GM12878 (cell line): ENCODE results near the gene ARHGAP6. TPM values are rescaled to one million over a fixed set of nuclear protein-coding genes. Genes with fewer than 3 reads are reported as not detected.

Source experiments
- ATAC-seq: fragments of 200-7000 bp; cut with Tn5 transposase; 3 replicates; pipeline ENCODE4 v1.9.1; 2020; ENCODE audit warnings: mild to moderate bottlenecking, moderate library complexity
- BruUV-seq: library from RNA; stranded (reverse); fragments of 400-500 nt; replicated peaks from 2 replicates; lab custom pipeline; 2021; lab: Mats Ljungman, UMichigan
- CTCF ChIA-PET: fragments of 300-600 bp; sonication (Branson Sonifier 250); formaldehyde crosslinking; extraction: SDS; loops from one replicate; lab custom pipeline; 2021; ENCODE audit warnings: inconsistent platforms; lab: Yijun Ruan, JAX
- POLR2A ChIA-PET: fragments of 350-600 bp; formaldehyde crosslinking; extraction: SDS; loops from one replicate; lab custom pipeline; 2021; ENCODE audit warnings: inconsistent platforms; lab: Charles Lee
- RAD21 ChIA-PET: fragments of 300-600 bp; sonication (Branson Sonifier 250); formaldehyde crosslinking; loops from one replicate; lab custom pipeline; 2023; ENCODE audit warnings: antibody characterized with exemption; ENCODE audit not compliant: unreplicated experiment; lab: Charles Lee
- SMC1A ChIA-PET: fragments of 300-600 bp; sonication (Branson Sonifier 250); formaldehyde crosslinking; loops from one replicate; lab custom pipeline; 2023; ENCODE audit not compliant: unreplicated experiment, uncharacterized antibody; lab: Charles Lee
- DNase-seq: peaks from one replicate; pipeline ENCODE4 v3.0.0-alpha.2; 2011; ENCODE audit warnings: low read depth, low spot score
- FAIRE-seq: peaks from 3 replicates; lab custom pipeline; 2011; peaks lifted over from hg19 to GRCh38; lab: Jason Lieb, UNC
- H2AFZ ChIP-seq: 2 replicates; pipeline ENCODE4 v1.6.0; 2011; ENCODE audit warnings: low read depth, low read length, control low read depth; ENCODE audit not compliant: control insufficient read depth
- H3K27ac ChIP-seq: 2 replicates; pipeline ENCODE4 v1.5.1; 2011; ENCODE audit warnings: control low read depth; ENCODE audit not compliant: control insufficient read depth, insufficient read depth
- H3K27me3 ChIP-seq, 2 experiments: replicated peaks in 1 of 2; 2 replicates each; pipeline versions ENCODE4 v1.6.0 to v1.6.1; 2011; ENCODE audit warnings: low read length in 1 of 2; ENCODE audit not compliant: control insufficient read depth in 2 of 2, insufficient read depth in 2 of 2
- H3K36me3 ChIP-seq, 2 experiments: 2 replicates each; pipeline ENCODE4 v1.5.1; 2011; ENCODE audit warnings: low read length in 1 of 2; ENCODE audit not compliant: control insufficient read depth in 2 of 2, insufficient read depth in 2 of 2
- H3K4me1 ChIP-seq: 2 replicates; pipeline ENCODE4 v1.6.1; 2011; ENCODE audit warnings: mild to moderate bottlenecking, low read length, moderate library complexity, mixed read lengths; ENCODE audit not compliant: control insufficient read depth, insufficient read depth
- H3K4me2 ChIP-seq: 2 replicates; pipeline ENCODE4 v1.6.0; 2011; ENCODE audit warnings: control low read depth; ENCODE audit not compliant: control insufficient read depth, insufficient read depth
- H3K4me3 ChIP-seq: fragments of 200-600 bp; sonication (generic); 2 replicates; pipeline ENCODE4 v1.5.1; 2016
- H3K79me2 ChIP-seq: 2 replicates; pipeline ENCODE4 v1.6.0; 2011; ENCODE audit warnings: low read length; ENCODE audit not compliant: control insufficient read depth, insufficient read depth
- H3K9ac ChIP-seq: 2 replicates; pipeline ENCODE4 v1.8.0; 2011; ENCODE audit warnings: low read length, control low read depth, mixed read lengths; ENCODE audit not compliant: control insufficient read depth, insufficient read depth
- H3K9me3 ChIP-seq: replicated peaks from 3 replicates; pipeline ENCODE4 v1.5.1; 2011; ENCODE audit warnings: mild to moderate bottlenecking, low read length; ENCODE audit not compliant: control insufficient read depth, insufficient read depth
- H4K20me1 ChIP-seq: 2 replicates; pipeline ENCODE4 v1.6.0; 2011; ENCODE audit not compliant: control insufficient read depth, insufficient read depth
- ASH2L ChIP-seq: fragments of 300-600, 200-600 bp; sonication (generic); IDR thresholded peaks from 2 replicates; pipeline ENCODE4 v1.6.1; 2017; ENCODE audit warnings: low read depth, mild to moderate bottlenecking, borderline replicate concordance
- CBX3 ChIP-seq: fragments of 200-600 bp; sonication (generic); IDR thresholded peaks from 2 replicates; pipeline ENCODE4 v1.6.1; 2016; ENCODE audit warnings: low read depth, borderline replicate concordance
- E2F8 ChIP-seq: fragments of 450-650 bp; IDR thresholded peaks from 2 replicates; pipeline ENCODE4 v1.6.1; 2018; ENCODE audit warnings: mild to moderate bottlenecking, low read depth, moderate library complexity; ENCODE audit not compliant: partially characterized antibody
- EP300 ChIP-seq, 2 experiments: fragments of 150-350 bp in 1 of 2; IDR thresholded peaks; 2 replicates each; pipeline ENCODE4 v1.6.1; 2011 to 2012; ENCODE audit warnings: low read depth in 2 of 2, low read length in 2 of 2, borderline replicate concordance in 1 of 2, improper control_type of control experiment in 1 of 2, inconsistent platforms in 1 of 2; ENCODE audit not compliant: control insufficient read depth in 1 of 2
- IKZF2 ChIP-seq, 2 experiments: fragments of 450-650 bp; IDR thresholded peaks; 2 replicates each; pipeline ENCODE4 v1.6.1; 2017; ENCODE audit warnings: mild to moderate bottlenecking in 2 of 2, moderate library complexity in 2 of 2
- MYC ChIP-seq: IDR thresholded peaks from 2 replicates; pipeline ENCODE4 v1.6.1; 2011; ENCODE audit warnings: mild to moderate bottlenecking, low read length, moderate library complexity, inconsistent platforms; ENCODE audit not compliant: insufficient read depth, insufficient replicate concordance, insufficient read length, severe bottlenecking
- RBBP5 ChIP-seq: fragments of 200-600 bp; sonication (generic); conservative IDR thresholded peaks from 2 replicates; pipeline ENCODE4 v1.6.1; 2016
- SKIL ChIP-seq: fragments of 450-650 bp; IDR thresholded peaks from 2 replicates; pipeline ENCODE4 v1.6.1; 2017; ENCODE audit warnings: mild to moderate bottlenecking, low read depth, inconsistent platforms; ENCODE audit not compliant: poor library complexity, severe bottlenecking
- YBX1 ChIP-seq: fragments of 450-650 bp; IDR thresholded peaks from 2 replicates; pipeline ENCODE4 v1.6.1; 2016; ENCODE audit warnings: antibody characterized with exemption
- WGBS: methylation state at CpG from one replicate; pipeline ENCODE4 v1.1.6; 2016; ENCODE audit warnings: low lambda C conversion rate; ENCODE audit not compliant: insufficient replicate concordance, insufficient coverage; ENCODE audit errors: missing lambda C conversion rate; 5-methylcytosine and 5-hydroxymethylcytosine counted together
- in situ Hi-C: fragments of 300-500 bp; cut with MboI; formaldehyde crosslinking; loops from 9 replicates; pipeline ENCODE4 v1.14.3; 2018; ENCODE audit warnings: mixed read lengths
- intact Hi-C: fragments of 100-400 bp; cut with micrococcal nuclease; formaldehyde crosslinking; loops from one replicate; pipeline ENCODE4 v1.14.2; 2022; ENCODE audit not compliant: unreplicated experiment
- polyA plus RNA-seq, 11 experiments: library from polyadenylated mRNA; depleted of rRNA in 4 of 11; unstranded in 6 of 11; stranded (reverse) in 5 of 11; fragments of >200 nt; fragmentation: Nextera tagmentation in 4 of 11; fragmentation: Illumina TruSeq in 1 of 11; extraction: Ambion mirVana in 4 of 11; extraction: Trizol in 1 of 11; gene quantifications; 1 replicate in 1 of 11; 2 replicates in 10 of 11; pipeline versions ENCODE4 v1.2.1 to v1.2.3, GENCODE V29; 2011 to 2016; ENCODE audit warnings: inconsistent platforms in 2 of 11, missing spikeins in 2 of 11, low read depth in 1 of 11
- total RNA-seq, 4 experiments: library from RNA; depleted of rRNA in 3 of 4; stranded (reverse); fragments of >200 nt in 3 of 4; fragmentation: Illumina TruSeq in 1 of 4; extraction: Trizol in 1 of 4; gene quantifications; 2 replicates each; pipeline versions ENCODE4 v1.2.1 to v1.2.3, GENCODE V29; 2013 to 2021
- TF ChIP-seq, protein P1 (sequence below): fragments of 450-650 bp; IDR thresholded peaks from 2 replicates; pipeline ENCODE4 v1.6.1; 2017; ENCODE audit warnings: mild to moderate bottlenecking, moderate library complexity
- TF ChIP-seq, protein P2 (sequence below): fragments of 450-650 bp; IDR thresholded peaks from 2 replicates; pipeline ENCODE4 v1.6.1; 2017; ENCODE audit warnings: borderline replicate concordance

The ARHGAP6 gene
- total and polyA plus RNA-seq, 10 of the 15 experiments (the other 5 are each of a cell fraction or from before 2014, with no cell fraction given) = 0.20 to 1.8 (median 0.76) TPM

- ATAC-seq (no peak), DNase-seq (no peak), FAIRE-seq (no peak)
- POLR2A ChIA-PET = no interaction called here
- CTCF ChIA-PET = no interaction called here
- H3K9ac ChIP-seq = no peak overlapping the region
- H3K9me3 ChIP-seq = no peaks in the 10 kb centered on the region
- RAD21 ChIA-PET = no interaction called here
- WGBS = 17% methylated on average over 5 of the region's 5 CpGs
- H3K36me3 ChIP-seq = no peaks in the 10 kb centered on the region
- no peaks in the 10 kb centered on the region for H3K27me3 ChIP-seq
- H3K27ac ChIP-seq = no peak overlapping the region
- no peaks in the 10 kb centered on the region for H3K4me1 ChIP-seq
- H3K79me2 ChIP-seq = no peaks in the 10 kb centered on the region
- no peak overlapping the region for H3K4me3 ChIP-seq
- no peak overlapping the region for H3K4me2 ChIP-seq
- in situ Hi-C loops (no loop called here), intact Hi-C loops (loop anchor here (5.0 kb wide), 1 partner anchor 117 kb away; no protein-coding TSS in a partner anchor)
- no TSS peak for BruUV-seq
- SMC1A ChIA-PET = no interaction called here
- no peak overlapping the region for H2AFZ ChIP-seq
- no peaks in the 10 kb centered on the region for H4K20me1 ChIP-seq
- TF ChIP-seq ASH2L = no peak
- no peak for TF ChIP-seq CBX3
- TF ChIP-seq SKIL = no peak
- TF ChIP-seq YBX1 = no peak
- TF ChIP-seq E2F8 = no peak
- TF ChIP-seq, protein P1, sequence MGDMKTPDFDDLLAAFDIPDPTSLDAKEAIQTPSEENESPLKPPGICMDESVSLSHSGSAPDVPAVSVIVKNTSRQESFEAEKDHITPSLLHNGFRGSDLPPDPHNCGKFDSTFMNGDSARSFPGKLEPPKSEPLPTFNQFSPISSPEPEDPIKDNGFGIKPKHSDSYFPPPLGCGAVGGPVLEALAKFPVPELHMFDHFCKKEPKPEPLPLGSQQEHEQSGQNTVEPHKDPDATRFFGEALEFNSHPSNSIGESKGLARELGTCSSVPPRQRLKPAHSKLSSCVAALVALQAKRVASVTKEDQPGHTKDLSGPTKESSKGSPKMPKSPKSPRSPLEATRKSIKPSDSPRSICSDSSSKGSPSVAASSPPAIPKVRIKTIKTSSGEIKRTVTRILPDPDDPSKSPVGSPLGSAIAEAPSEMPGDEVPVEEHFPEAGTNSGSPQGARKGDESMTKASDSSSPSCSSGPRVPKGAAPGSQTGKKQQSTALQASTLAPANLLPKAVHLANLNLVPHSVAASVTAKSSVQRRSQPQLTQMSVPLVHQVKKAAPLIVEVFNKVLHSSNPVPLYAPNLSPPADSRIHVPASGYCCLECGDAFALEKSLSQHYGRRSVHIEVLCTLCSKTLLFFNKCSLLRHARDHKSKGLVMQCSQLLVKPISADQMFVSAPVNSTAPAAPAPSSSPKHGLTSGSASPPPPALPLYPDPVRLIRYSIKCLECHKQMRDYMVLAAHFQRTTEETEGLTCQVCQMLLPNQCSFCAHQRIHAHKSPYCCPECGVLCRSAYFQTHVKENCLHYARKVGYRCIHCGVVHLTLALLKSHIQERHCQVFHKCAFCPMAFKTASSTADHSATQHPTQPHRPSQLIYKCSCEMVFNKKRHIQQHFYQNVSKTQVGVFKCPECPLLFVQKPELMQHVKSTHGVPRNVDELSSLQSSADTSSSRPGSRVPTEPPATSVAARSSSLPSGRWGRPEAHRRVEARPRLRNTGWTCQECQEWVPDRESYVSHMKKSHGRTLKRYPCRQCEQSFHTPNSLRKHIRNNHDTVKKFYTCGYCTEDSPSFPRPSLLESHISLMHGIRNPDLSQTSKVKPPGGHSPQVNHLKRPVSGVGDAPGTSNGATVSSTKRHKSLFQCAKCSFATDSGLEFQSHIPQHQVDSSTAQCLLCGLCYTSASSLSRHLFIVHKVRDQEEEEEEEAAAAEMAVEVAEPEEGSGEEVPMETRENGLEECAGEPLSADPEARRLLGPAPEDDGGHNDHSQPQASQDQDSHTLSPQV = no peak
- no peak for TF ChIP-seq EP300 (IDR thresholded peaks at IDR 0.05; ENCODE audit: borderline replicate concordance in 1 of 2, control insufficient read depth in 1 of 2, low read depth in 2 of 2, low read length in 2 of 2)
- no peak for TF ChIP-seq IKZF2 (IDR thresholded peaks at IDR 0.05)
- TF ChIP-seq RBBP5 = no peak
- TF ChIP-seq MYC = no peak
- TF ChIP-seq, protein P2, sequence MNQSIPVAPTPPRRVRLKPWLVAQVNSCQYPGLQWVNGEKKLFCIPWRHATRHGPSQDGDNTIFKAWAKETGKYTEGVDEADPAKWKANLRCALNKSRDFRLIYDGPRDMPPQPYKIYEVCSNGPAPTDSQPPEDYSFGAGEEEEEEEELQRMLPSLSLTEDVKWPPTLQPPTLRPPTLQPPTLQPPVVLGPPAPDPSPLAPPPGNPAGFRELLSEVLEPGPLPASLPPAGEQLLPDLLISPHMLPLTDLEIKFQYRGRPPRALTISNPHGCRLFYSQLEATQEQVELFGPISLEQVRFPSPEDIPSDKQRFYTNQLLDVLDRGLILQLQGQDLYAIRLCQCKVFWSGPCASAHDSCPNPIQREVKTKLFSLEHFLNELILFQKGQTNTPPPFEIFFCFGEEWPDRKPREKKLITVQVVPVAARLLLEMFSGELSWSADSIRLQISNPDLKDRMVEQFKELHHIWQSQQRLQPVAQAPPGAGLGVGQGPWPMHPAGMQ = no peak
Measured at GRCh38 chrX:11499076-11500044, 166.4 kb downstream of the ARHGAP6 start.
